ENCODE data around the gene NUDCD2.
"Not testable (repeated sequence)": the region's sequence is repeated elsewhere in the genome, so short reads cannot be mapped to it uniquely, and the experiment has no call there.

The NUDCD2 gene

DNA sequence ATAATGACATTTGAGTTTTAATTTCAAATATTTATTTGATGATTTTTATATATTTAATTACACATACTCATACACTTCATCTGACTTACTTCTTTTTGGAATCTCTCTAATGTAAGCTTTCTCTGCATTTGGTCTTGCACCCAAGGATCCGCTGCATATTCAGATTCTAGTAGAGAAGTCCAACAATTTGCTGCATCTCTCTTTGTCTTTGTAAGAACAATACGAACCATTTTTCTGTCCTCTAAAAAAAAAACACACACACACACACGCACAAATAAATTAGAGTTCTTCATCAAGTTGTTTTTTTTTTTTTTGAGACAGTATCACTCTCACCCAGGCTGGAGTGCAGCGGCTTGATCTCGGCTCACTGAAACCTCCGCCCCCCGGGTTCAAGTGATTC is 3.1 kb downstream of the NUDCD2 start:
- Histone ChIP-seq H3K79me2 (ENCODE audit: insufficient read depth, low read length) (peaks cover 31% of the 10 kb centered on the region), H3K9me2 (ENCODE audit: low read depth, low read length) (no peaks in the 10 kb centered on the region), H3K4me2 (ENCODE audit: low read length) (no peak overlapping the region), H2AFZ (ENCODE audit: low read length) (no peak overlapping the region), H3K27ac (ENCODE audit: low read depth, low read length, poor library complexity, severe bottlenecking) (no peak overlapping the region), H3K9me3 (ENCODE audit: low read length) (no peaks in the 10 kb centered on the region), H3K27me3 (ENCODE audit: insufficient read depth, low read length) (no peaks in the 10 kb centered on the region), H3K36me3 (ENCODE audit: insufficient read depth, low read length) (peaks cover 45% of the 10 kb centered on the region), H3K4me3 (ENCODE audit: low read depth, low read length, poor library complexity, severe bottlenecking) (no peak overlapping the region), H3K4me1 (ENCODE audit: insufficient read depth, low read length, severe bottlenecking) (peaks cover 19% of the 10 kb centered on the region), H3F3A (ENCODE audit: insufficient read depth, low read length) (no peaks in the 10 kb centered on the region), H3K9ac (ENCODE audit: low read length) (no peak overlapping the region), H4K20me1 (ENCODE audit: insufficient read depth, low read length) (no peaks in the 10 kb centered on the region)
- TF ChIP-seq, protein P1, sequence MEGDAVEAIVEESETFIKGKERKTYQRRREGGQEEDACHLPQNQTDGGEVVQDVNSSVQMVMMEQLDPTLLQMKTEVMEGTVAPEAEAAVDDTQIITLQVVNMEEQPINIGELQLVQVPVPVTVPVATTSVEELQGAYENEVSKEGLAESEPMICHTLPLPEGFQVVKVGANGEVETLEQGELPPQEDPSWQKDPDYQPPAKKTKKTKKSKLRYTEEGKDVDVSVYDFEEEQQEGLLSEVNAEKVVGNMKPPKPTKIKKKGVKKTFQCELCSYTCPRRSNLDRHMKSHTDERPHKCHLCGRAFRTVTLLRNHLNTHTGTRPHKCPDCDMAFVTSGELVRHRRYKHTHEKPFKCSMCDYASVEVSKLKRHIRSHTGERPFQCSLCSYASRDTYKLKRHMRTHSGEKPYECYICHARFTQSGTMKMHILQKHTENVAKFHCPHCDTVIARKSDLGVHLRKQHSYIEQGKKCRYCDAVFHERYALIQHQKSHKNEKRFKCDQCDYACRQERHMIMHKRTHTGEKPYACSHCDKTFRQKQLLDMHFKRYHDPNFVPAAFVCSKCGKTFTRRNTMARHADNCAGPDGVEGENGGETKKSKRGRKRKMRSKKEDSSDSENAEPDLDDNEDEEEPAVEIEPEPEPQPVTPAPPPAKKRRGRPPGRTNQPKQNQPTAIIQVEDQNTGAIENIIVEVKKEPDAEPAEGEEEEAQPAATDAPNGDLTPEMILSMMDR (IDR thresholded peaks at IDR 0.05; ENCODE audit: low read length), result no peak
- no peak for TF ChIP-seq EZH2 (IDR thresholded peaks at IDR 0.05; ENCODE audit: borderline replicate concordance, low read length)

DNA sequence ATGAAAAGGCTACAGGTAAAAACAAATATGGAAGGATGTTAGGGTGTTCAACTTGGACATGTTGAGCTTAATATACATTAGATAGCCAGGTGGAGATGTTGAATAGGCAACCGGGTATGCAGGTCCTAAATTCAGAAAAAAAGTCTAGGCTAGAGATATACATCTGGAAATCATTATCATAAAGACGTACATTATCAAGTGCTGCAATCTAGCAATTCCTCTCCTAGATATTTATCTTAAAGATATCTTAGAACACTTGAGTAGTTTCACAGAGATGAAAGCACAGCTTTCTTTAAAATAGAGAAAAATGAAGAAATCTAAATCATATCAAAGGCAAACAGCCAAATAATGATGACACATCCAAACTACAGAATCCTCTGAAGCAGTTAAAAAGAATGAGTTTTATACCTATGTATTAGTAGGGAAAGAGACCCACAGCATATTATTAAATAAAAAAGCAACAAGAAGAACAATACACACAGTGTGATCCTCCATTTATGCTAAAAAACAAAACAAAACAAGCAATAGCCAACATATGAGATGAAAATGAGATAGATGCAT is 3.8 kb downstream of the NUDCD2 start:
- no peak overlapping the region for H3K4me2 ChIP-seq (ENCODE audit: low read length)
- H3F3A ChIP-seq (ENCODE audit: insufficient read depth, low read length), result no peaks in the 10 kb centered on the region
- no peaks in the 10 kb centered on the region for H3K27me3 ChIP-seq (ENCODE audit: insufficient read depth, low read length)
- H3K9me2 ChIP-seq (ENCODE audit: low read depth, low read length), result no peaks in the 10 kb centered on the region
- no peak overlapping the region for H3K27ac ChIP-seq (ENCODE audit: low read depth, low read length, poor library complexity, severe bottlenecking)
- peaks cover 29% of the 10 kb centered on the region for H3K79me2 ChIP-seq (ENCODE audit: insufficient read depth, low read length)
- H2AFZ ChIP-seq (ENCODE audit: low read length), result no peak overlapping the region
- TF ChIP-seq, protein P1 (IDR thresholded peaks at IDR 0.05; ENCODE audit: low read length), result no peak
- no peak for TF ChIP-seq EZH2 (IDR thresholded peaks at IDR 0.05; ENCODE audit: borderline replicate concordance, low read length)
- peaks cover 18% of the 10 kb centered on the region for H3K4me1 ChIP-seq (ENCODE audit: insufficient read depth, low read length, severe bottlenecking)
- H3K9ac ChIP-seq (ENCODE audit: low read length), result no peak overlapping the region
- no peaks in the 10 kb centered on the region for H3K9me3 ChIP-seq (ENCODE audit: low read length)
- H4K20me1 ChIP-seq (ENCODE audit: insufficient read depth, low read length), result no peaks in the 10 kb centered on the region
- H3K36me3 ChIP-seq (ENCODE audit: insufficient read depth, low read length), result peaks cover 52% of the 10 kb centered on the region
- no peak overlapping the region for H3K4me3 ChIP-seq (ENCODE audit: low read depth, low read length, poor library complexity, severe bottlenecking)

DNA sequence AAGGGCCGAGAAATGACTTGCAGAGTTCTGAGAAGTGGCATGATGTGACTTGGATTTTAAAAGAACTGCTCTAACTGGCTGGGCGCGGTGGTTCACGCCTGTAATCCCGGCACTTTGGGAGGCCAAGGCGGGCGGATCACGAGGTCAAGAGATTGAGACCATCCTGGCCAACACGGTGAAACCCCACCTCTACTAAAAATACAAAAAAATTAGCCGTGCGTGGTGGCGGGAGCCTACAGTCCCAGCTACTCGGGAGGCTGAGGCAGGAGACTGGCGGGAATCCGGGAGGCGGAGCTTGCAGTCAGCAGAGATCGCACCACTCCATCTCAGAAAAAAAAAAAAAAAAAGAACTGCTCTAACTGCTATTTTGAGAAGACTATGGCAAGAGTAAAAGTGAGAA is 4.5 kb downstream of the NUDCD2 start:
- H3K27ac ChIP-seq (ENCODE audit: low read depth, low read length, poor library complexity, severe bottlenecking); H3K9me2 ChIP-seq (ENCODE audit: low read depth, low read length); H3K4me3 ChIP-seq (ENCODE audit: low read depth, low read length, poor library complexity, severe bottlenecking); H4K20me1 ChIP-seq (ENCODE audit: insufficient read depth, low read length); H3K4me2 ChIP-seq (ENCODE audit: low read length); H2AFZ ChIP-seq (ENCODE audit: low read length); H3F3A ChIP-seq (ENCODE audit: insufficient read depth, low read length); H3K27me3 ChIP-seq (ENCODE audit: insufficient read depth, low read length); H3K9me3 ChIP-seq (ENCODE audit: low read length); H3K9ac ChIP-seq (ENCODE audit: low read length): not testable (repeated sequence)
- peaks cover 18% of the 10 kb centered on the region for H3K4me1 ChIP-seq (ENCODE audit: insufficient read depth, low read length, severe bottlenecking)
- H3K36me3 ChIP-seq (ENCODE audit: insufficient read depth, low read length), result peaks cover 59% of the 10 kb centered on the region
- H3K79me2 ChIP-seq (ENCODE audit: insufficient read depth, low read length), result peaks cover 25% of the 10 kb centered on the region

GRCh38 chr5:163453705-163454104 is 6.2 kb downstream of the NUDCD2 start:
- Histone ChIP-seq H3K9me2 (ENCODE audit: low read depth, low read length) (no peaks in the 10 kb centered on the region), H3K4me1 (ENCODE audit: insufficient read depth, low read length, severe bottlenecking) (peaks cover 16% of the 10 kb centered on the region), H3K4me2 (ENCODE audit: low read length) (no peak overlapping the region), H4K20me1 (ENCODE audit: insufficient read depth, low read length) (no peaks in the 10 kb centered on the region), H3K79me2 (ENCODE audit: insufficient read depth, low read length) (peaks cover 17% of the 10 kb centered on the region), H2AFZ (ENCODE audit: low read length) (no peak overlapping the region), H3K9me3 (ENCODE audit: low read length) (no peaks in the 10 kb centered on the region), H3K36me3 (ENCODE audit: insufficient read depth, low read length) (peaks cover 75% of the 10 kb centered on the region), H3K4me3 (ENCODE audit: low read depth, low read length, poor library complexity, severe bottlenecking) (no peak overlapping the region), H3F3A (ENCODE audit: insufficient read depth, low read length) (no peaks in the 10 kb centered on the region), H3K9ac (ENCODE audit: low read length) (no peak overlapping the region), H3K27ac (ENCODE audit: low read depth, low read length, poor library complexity, severe bottlenecking) (no peak overlapping the region), H3K27me3 (ENCODE audit: insufficient read depth, low read length) (no peaks in the 10 kb centered on the region)
- TF ChIP-seq, protein P1 (IDR thresholded peaks at IDR 0.05; ENCODE audit: low read length), result no peak
- TF ChIP-seq EZH2 (IDR thresholded peaks at IDR 0.05; ENCODE audit: borderline replicate concordance, low read length), result no peak
